ENCODE measurements around the gene LILRB2. TPM values are rescaled to one million over a fixed set of nuclear protein-coding genes. Genes with fewer than 3 reads are reported as not detected.
"Not testable (repeated sequence)": the region's sequence is repeated elsewhere in the genome, so short reads cannot be mapped to it uniquely, and the experiment has no call there.

LILRB2 gene
- total and polyA plus RNA-seq, 2 donors from 2014 or later, result 1.9 to 11.5 TPM

DNA sequence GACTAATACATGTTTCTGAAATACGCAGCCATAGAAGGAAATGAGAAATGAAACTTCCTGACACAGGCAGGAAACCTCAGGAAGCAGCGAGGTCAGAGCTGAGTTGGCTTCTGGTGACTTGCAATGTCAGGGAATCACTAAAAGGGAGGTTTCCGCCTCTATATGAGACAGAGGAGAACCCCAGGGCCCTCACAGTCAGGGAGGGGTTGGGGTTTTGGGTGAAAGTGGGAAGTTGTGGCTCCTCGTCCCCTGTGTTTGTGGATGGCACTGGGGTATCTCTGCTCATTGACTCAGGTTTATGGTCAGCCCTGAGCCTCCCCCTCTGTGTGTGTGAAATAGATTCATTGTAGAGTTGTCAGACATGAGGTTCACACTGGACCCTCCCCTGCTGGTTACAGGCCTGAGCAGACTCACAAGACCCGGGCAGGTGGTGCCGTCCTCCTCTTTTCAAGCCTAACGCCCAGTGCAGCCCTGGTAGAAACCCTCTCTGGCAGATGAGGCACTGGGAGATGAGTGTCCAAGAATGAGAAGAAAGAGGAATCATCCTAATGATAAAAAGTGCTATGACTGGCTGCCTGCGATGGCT, 32.8 kb downstream of the LILRB2 start:
- Histone ChIP-seq H3K36me3 (ENCODE audit: control insufficient read depth in 2 of 3, insufficient read depth in 3 of 3, low read length in 3 of 3) (no peaks in the 10 kb centered on the region), H3K9ac (ENCODE audit: low read length in 3 of 3) (no peak overlapping the region), H3K9me3 (ENCODE audit: control insufficient read depth in 2 of 3, insufficient read depth in 1 of 3, low read length in 3 of 3) (no peaks in the 10 kb centered on the region), H3K4me3 (ENCODE audit: low read length in 3 of 3) (no peak overlapping the region), H3K4me1 (ENCODE audit: control insufficient read depth in 2 of 3, insufficient read depth in 2 of 3, low read depth in 1 of 3, low read length in 3 of 3) (no peaks in the 10 kb centered on the region), H3K27me3 (ENCODE audit: control insufficient read depth, insufficient read depth, low read length) (no peaks in the 10 kb centered on the region), H3K27ac (ENCODE audit: low read depth in 2 of 2, low read length in 2 of 2) (no peak overlapping the region)
- DNase-seq (peak in 2 of 5 donors; percentile 14 to 44), FAIRE-seq (no peak)
- intact Hi-C loops (cut with DNase I), result no loop called here
- TF ChIP-seq, protein P1, sequence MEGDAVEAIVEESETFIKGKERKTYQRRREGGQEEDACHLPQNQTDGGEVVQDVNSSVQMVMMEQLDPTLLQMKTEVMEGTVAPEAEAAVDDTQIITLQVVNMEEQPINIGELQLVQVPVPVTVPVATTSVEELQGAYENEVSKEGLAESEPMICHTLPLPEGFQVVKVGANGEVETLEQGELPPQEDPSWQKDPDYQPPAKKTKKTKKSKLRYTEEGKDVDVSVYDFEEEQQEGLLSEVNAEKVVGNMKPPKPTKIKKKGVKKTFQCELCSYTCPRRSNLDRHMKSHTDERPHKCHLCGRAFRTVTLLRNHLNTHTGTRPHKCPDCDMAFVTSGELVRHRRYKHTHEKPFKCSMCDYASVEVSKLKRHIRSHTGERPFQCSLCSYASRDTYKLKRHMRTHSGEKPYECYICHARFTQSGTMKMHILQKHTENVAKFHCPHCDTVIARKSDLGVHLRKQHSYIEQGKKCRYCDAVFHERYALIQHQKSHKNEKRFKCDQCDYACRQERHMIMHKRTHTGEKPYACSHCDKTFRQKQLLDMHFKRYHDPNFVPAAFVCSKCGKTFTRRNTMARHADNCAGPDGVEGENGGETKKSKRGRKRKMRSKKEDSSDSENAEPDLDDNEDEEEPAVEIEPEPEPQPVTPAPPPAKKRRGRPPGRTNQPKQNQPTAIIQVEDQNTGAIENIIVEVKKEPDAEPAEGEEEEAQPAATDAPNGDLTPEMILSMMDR (IDR thresholded peaks at IDR 0.05; ENCODE audit: borderline replicate concordance, extremely low read depth, insufficient read depth), result no peak

DNA sequence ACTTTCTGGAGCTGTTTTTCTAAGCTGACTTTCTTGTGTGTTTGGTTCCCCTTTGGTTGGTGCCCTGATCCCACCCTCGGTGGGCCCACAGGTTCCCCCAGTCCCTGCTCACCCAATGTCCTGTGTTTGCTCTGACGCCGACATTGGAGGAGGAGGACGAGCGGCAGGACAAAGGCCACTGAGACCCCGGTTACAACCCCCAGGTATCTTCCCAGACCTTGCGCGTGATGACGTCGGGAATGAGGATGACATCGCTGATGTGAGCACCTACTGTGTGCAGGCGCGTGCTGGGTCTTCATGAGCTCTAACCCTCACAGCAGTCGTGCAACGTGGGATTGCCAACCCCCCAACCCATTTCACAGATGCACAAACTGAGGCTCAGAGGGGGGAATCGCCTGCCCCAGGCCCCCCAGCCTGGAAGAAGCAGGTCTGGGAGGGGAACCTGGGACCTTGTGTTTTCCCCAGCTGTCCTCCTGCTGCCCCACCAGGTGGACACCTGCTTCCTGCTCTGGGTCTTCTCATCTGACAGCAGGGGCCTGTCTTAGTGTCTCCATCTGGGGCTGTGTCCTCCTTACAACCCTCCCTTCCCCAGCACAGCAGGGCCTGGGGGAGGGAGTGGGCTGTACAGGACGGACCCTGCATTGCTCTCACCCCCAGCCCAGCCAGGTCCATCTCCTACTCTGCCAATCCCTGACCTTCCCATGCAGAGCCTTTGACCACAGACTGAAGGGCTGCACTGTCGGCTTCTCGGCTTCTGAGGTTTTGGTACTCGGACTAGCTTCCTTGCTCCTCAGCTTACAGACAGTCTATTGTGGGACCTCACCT, 33.6 kb downstream of the LILRB2 start:
- no peak for DNase-seq
- Histone ChIP-seq H3K4me1 (ENCODE audit: control insufficient read depth in 2 of 3, insufficient read depth in 2 of 3, low read depth in 1 of 3, low read length in 3 of 3) (no peaks in the 10 kb centered on the region), H3K27me3 (ENCODE audit: control insufficient read depth, insufficient read depth, low read length) (no peaks in the 10 kb centered on the region), H3K9ac (ENCODE audit: low read length in 3 of 3) (no peak overlapping the region), H3K27ac (ENCODE audit: low read depth in 2 of 2, low read length in 2 of 2) (no peak overlapping the region), H3K4me3 (ENCODE audit: low read length in 3 of 3) (no peak overlapping the region), H3K9me3 (ENCODE audit: control insufficient read depth in 2 of 3, insufficient read depth in 1 of 3, low read length in 3 of 3) (no peaks in the 10 kb centered on the region), H3K36me3 (ENCODE audit: control insufficient read depth in 2 of 3, insufficient read depth in 3 of 3, low read length in 3 of 3) (no peaks in the 10 kb centered on the region)
- FAIRE-seq, result no peak
- intact Hi-C loops (cut with DNase I), result no loop called here
- TF ChIP-seq, protein P1 (IDR thresholded peaks at IDR 0.05; ENCODE audit: borderline replicate concordance, extremely low read depth, insufficient read depth), result no peak

DNA sequence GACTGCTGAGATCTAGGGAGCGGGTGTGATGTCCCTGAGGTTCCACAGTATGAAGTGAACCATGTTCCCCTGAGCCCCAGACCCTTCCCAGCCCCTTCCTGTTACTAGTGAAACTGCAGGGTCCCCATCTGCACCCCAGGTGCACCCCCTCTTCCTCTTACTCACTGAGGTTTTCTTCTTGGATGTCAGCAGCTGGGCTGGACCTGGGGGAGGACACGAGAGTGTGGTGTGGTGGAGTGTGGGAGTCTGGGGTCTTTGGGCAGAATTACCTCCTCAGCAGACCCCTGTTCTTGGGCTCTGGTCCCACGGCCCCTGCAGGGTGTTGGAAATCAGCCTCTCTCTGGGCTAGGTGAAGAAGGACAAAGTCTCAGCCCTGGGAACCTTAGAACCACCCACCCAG, 35.0 kb downstream of the LILRB2 start:
- intact Hi-C loops (cut with DNase I), result no loop called here
- Histone ChIP-seq H3K36me3 (ENCODE audit: control insufficient read depth in 2 of 3, insufficient read depth in 3 of 3, low read length in 3 of 3) (no peaks in the 10 kb centered on the region), H3K4me3 (ENCODE audit: low read length in 3 of 3) (no peak overlapping the region), H3K27me3 (ENCODE audit: control insufficient read depth, insufficient read depth, low read length) (no peaks in the 10 kb centered on the region), H3K9me3 (ENCODE audit: control insufficient read depth in 2 of 3, insufficient read depth in 1 of 3, low read length in 3 of 3) (no peaks in the 10 kb centered on the region), H3K9ac (ENCODE audit: low read length in 3 of 3) (no peak overlapping the region), H3K27ac (ENCODE audit: low read depth in 2 of 2, low read length in 2 of 2) (no peak overlapping the region), H3K4me1 (ENCODE audit: control insufficient read depth in 2 of 3, insufficient read depth in 2 of 3, low read depth in 1 of 3, low read length in 3 of 3) (no peaks in the 10 kb centered on the region)
- DNase-seq, result no peak
- TF ChIP-seq, protein P1 (IDR thresholded peaks at IDR 0.05; ENCODE audit: borderline replicate concordance, extremely low read depth, insufficient read depth), result no peak
- FAIRE-seq, result no peak

DNA sequence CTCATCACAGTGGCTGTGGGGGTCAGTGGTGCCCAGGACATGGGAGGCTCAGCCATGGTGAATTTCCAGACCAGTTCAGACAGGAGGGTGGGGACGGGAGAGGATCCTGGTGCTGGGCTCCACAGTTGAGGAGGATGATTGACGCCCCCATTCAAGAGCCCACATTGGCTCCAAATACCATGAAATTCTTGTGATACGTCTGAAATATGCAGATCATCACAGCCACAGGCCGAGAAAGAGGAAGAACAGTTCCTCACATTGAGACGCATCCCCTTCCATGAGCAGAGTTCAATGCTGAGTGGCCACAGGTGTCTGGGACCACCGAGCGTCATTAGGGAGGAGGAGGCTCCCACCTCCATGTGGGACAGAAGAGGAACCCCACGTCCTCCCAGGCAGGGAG, 37.1 kb downstream of the LILRB2 start:
- peak in 1 of 5 donors; percentile 1 for DNase-seq
- intact Hi-C loops (cut with DNase I); FAIRE-seq; H3K27me3 ChIP-seq (ENCODE audit: control insufficient read depth, insufficient read depth, low read length); H3K4me3 ChIP-seq (ENCODE audit: low read length in 3 of 3); H3K36me3 ChIP-seq (ENCODE audit: control insufficient read depth in 2 of 3, insufficient read depth in 3 of 3, low read length in 3 of 3); H3K4me1 ChIP-seq (ENCODE audit: control insufficient read depth in 2 of 3, insufficient read depth in 2 of 3, low read depth in 1 of 3, low read length in 3 of 3); H3K27ac ChIP-seq (ENCODE audit: low read depth in 2 of 2, low read length in 2 of 2); H3K9me3 ChIP-seq (ENCODE audit: control insufficient read depth in 2 of 3, insufficient read depth in 1 of 3, low read length in 3 of 3); H3K9ac ChIP-seq (ENCODE audit: low read length in 3 of 3): not testable (repeated sequence)

DNA sequence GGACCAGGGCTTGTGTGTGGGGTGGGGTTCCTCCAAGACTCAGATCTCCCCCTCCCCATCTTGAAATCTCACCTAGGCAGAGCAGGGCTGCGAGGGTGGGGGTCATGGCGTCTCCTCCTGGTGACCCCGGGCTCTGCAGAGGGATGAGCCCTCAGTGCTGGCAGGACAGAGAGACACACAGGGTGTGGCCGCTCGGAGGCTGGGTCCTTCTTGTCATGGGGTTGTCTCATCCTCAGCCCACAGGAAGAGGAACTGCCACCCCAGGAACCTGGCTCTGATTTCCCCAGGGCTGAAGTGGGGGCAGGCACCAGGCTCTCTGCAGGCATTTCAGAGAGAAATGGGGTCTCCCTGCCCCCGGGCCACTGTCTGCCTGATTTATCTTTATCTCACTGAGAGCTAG, 38.3 kb downstream of the LILRB2 start, which contains the start of gene LILRA6:
Gene LILRA6, minus strand, starts transcription at position 145 of the 400 bp plus-strand sequence.
- peak in 1 of 5 donors; percentile 18 for DNase-seq
- not testable (repeated sequence) for H3K27ac ChIP-seq (ENCODE audit: low read depth in 2 of 2, low read length in 2 of 2)

DNA sequence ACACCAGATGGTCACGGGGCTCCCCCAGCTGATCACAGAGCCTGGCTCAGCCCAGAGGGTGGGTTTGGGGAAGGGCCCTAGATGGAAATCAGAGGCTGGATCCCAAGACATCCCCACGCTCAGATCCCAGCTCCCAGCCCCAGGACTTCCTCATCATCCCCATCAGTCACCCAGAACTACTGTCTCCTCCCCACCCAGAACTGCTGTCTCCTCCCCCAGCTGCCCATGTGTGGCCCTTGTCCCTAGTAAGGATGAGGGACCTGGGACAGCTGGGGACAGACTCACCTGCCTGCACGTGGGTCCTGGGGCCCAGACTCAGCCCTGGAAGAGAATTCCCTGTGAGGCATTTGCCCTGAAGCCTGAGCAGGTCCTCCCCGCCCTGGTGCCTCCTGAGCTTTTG, 38.7 kb downstream of the LILRB2 start:
- H3K27me3 ChIP-seq (ENCODE audit: control insufficient read depth, insufficient read depth, low read length); H3K27ac ChIP-seq (ENCODE audit: low read depth in 2 of 2, low read length in 2 of 2); H3K4me1 ChIP-seq (ENCODE audit: control insufficient read depth in 2 of 3, insufficient read depth in 2 of 3, low read depth in 1 of 3, low read length in 3 of 3); H3K9me3 ChIP-seq (ENCODE audit: control insufficient read depth in 2 of 3, insufficient read depth in 1 of 3, low read length in 3 of 3); intact Hi-C loops (cut with DNase I); DNase-seq; H3K9ac ChIP-seq (ENCODE audit: low read length in 3 of 3); FAIRE-seq; H3K36me3 ChIP-seq (ENCODE audit: control insufficient read depth in 2 of 3, insufficient read depth in 3 of 3, low read length in 3 of 3); H3K4me3 ChIP-seq (ENCODE audit: low read length in 3 of 3): not testable (repeated sequence)

More for the DNA sequence above, 38.3 kb downstream of the LILRB2 start, which contains the start of gene LILRA6:
- intact Hi-C loops (cut with DNase I); H3K4me3 ChIP-seq (ENCODE audit: low read length in 3 of 3); FAIRE-seq; H3K27me3 ChIP-seq (ENCODE audit: control insufficient read depth, insufficient read depth, low read length); H3K9ac ChIP-seq (ENCODE audit: low read length in 3 of 3); H3K36me3 ChIP-seq (ENCODE audit: control insufficient read depth in 2 of 3, insufficient read depth in 3 of 3, low read length in 3 of 3); H3K9me3 ChIP-seq (ENCODE audit: control insufficient read depth in 2 of 3, insufficient read depth in 1 of 3, low read length in 3 of 3); H3K4me1 ChIP-seq (ENCODE audit: control insufficient read depth in 2 of 3, insufficient read depth in 2 of 3, low read depth in 1 of 3, low read length in 3 of 3): not testable (repeated sequence)
